Gastrocnemius medialis (tissue), 4 donors: Measurements from ENCODE around the gene MDFIC.

Experiments
- CTCF ChIP-seq, 5 experiments: fragments of 450-650 bp in 3 of 5; fragments of 200-600 bp in 2 of 5; sonication (generic) in 2 of 5; IDR thresholded peaks in 4 of 5; conservative IDR thresholded peaks in 1 of 5; 1 replicate in 4 of 5; 2 replicates in 1 of 5; pipeline ENCODE4 v1.5.1; 2016 to 2019; ENCODE audit warnings: antibody characterized with exemption in 5 of 5, mild to moderate bottlenecking in 3 of 5, moderate library complexity in 3 of 5
- POLR2A ChIP-seq, 2 donors: fragments of 450-650 bp; IDR thresholded peaks; one replicate each; pipeline ENCODE4 v1.6.1; 2017; ENCODE audit warnings: antibody characterized with exemption in 2 of 2, mild to moderate bottlenecking in 2 of 2, moderate library complexity in 2 of 2

DNA sequence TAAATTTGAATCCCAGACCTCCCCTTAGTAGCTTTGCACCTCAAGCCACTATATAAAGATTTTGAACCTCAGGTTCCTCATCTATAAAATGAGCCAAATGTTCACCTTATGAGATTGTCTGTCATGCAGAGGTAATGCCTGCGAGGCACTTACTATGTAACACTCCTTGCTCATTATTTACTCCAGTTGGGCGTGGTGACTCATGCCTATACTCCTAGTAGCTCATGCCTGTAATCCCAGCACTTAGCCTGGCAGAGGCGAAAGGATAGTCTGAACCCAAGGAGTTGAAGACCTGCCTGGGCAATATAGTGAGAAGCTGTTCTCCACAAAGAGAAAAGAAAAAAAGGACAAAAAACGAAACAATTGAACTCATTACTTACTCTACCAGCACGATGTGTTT, 82.2 kb downstream of the MDFIC start:
- TF ChIP-seq CTCF (IDR thresholded peaks at IDR 0.05 in 4 of 5, conservative IDR thresholded peaks at IDR 0.05 in 1 of 5) (no peak), POLR2A (IDR thresholded peaks at IDR 0.05) (no peak)
